GM13977 (cell line): ENCODE measurements around the gene OTUB1.
"Not testable (repeated sequence)": the region's sequence is repeated elsewhere in the genome, so short reads cannot be mapped to it uniquely, and the experiment has no call there.

Experiments used
- DNase-seq: peaks from one replicate; pipeline ENCODE4 v3.0.0; 2012; ENCODE audit warnings: low spot score
- CTCF ChIP-seq: IDR thresholded peaks from 2 replicates; pipeline ENCODE4 v1.5.1; 2012; ENCODE audit warnings: mild to moderate bottlenecking, control low read depth; ENCODE audit not compliant: insufficient read depth; ENCODE audit errors: extremely low read depth, missing control alignments
- in situ Hi-C: fragments of 300-500 bp; cut with MboI; formaldehyde crosslinking; loops from one replicate; pipeline ENCODE4 v1.12.0; 2022; ENCODE audit warnings: low sequenced_read_pairs, low pct_unique_long_range_greater_than_20kb, mixed read lengths, inconsistent platforms; ENCODE audit not compliant: unreplicated experiment

The OTUB1 gene

DNA sequence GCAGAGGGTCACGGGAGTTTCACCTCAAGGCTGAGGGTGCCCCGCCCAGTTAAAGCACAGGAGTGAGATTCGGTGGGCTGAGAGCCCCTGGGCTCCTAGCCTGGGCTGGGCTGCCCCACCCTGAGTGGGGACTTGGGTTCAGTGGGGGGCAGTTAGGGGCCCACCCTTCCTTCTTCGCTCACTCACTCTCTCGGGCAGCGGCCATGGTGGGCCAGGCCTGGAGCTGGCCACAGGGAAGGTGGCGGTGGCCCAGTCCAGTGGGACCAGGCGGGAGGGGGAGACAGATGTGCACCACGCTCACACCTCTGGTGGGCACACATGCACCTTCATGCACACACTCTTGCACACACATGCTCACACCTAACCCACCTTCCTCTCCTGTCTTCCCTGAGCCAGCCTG is 55.6 kb downstream of the OTUB1 start:
- DNase-seq = no peak
- in situ Hi-C loops = no loop called here
- TF ChIP-seq CTCF = no peak

GRCh38 chr11:64042301-64042700 is 56.1 kb downstream of the OTUB1 start:
- in situ Hi-C loops = no loop called here
- no peak for DNase-seq

GRCh38 chr11:64043545-64043944 is 57.3 kb downstream of the OTUB1 start:
- in situ Hi-C loops = no loop called here
- no peak for TF ChIP-seq CTCF
- no peak for DNase-seq

More at GRCh38 chr11:64042301-64042700, 56.1 kb downstream of the OTUB1 start:
- no peak for TF ChIP-seq CTCF

DNA sequence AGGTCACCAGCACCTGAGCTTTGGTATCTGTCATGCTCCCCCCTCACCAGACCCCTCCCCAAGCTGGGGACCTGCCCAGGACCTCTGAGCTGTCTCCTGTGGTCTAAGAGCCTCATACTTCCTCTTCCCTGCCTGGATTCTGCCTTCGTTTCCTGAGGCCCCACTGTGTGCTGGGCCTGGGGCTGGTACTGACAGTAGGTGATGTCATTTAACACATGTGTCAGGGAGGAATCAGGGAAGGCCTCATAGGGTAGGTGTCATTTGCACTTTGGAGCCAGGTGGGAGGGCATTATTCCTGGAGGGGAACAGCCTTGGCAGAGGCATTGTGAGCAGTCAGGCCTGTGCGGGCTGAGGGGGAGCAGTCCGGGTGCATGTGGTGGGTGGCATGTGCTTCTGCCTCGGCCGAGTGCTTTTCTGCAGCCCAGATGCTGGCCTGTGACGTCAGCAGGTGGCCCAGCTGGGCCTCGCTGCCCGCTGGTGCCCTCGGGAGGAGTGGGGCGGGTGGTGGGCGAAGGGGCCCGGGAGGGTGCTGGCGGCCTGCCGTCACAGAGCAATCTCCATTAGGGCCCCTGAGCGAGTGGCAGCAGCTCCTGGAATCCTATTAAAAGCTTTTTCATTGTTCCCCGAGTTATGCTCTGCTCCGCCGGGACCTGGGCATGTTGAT is 58.6 kb downstream of the OTUB1 start:
- in situ Hi-C loops = no loop called here
- TF ChIP-seq CTCF = no peak
- no peak for DNase-seq

GRCh38 chr11:64045700-64046099 is 59.5 kb downstream of the OTUB1 start:
- in situ Hi-C loops = no loop called here
- DNase-seq = no peak
- TF ChIP-seq CTCF = no peak

GRCh38 chr11:64047373-64047772 is 61.1 kb downstream of the OTUB1 start:
- in situ Hi-C loops, DNase-seq: not testable (repeated sequence)
